SK-N-SH (cell line): ENCODE results near the gene MAP2. TPM values are rescaled to one million over a fixed set of nuclear protein-coding genes. Genes with fewer than 3 reads are reported as not detected.

Source experiments
- CTCF ChIA-PET: fragments of 300-600, 350-600 bp; formaldehyde crosslinking; extraction: SDS; loops from one replicate; lab custom pipeline; 2021; lab: Yijun Ruan, JAX
- POLR2A ChIA-PET: fragments of 350-600 bp; sonication (Branson Sonifier 250); formaldehyde crosslinking; extraction: SDS; loops from one replicate; lab custom pipeline; 2020; ENCODE audit warnings: antibody characterized with exemption, inconsistent platforms; lab: Yijun Ruan, JAX
- DNase-seq: peaks from one replicate; pipeline ENCODE4 v3.0.0; 2012
- H2AFZ ChIP-seq: fragments of 200-600 bp; sonication (generic); 2 replicates; pipeline ENCODE4 v1.8.1; 2016; ENCODE audit warnings: antibody characterized with exemption, mild to moderate bottlenecking, low read depth
- H3F3A ChIP-seq: fragments of 200-600 bp; sonication (generic); replicated peaks from 2 replicates; pipeline ENCODE3; 2016; ENCODE audit warnings: antibody characterized with exemption, mild to moderate bottlenecking; ENCODE audit not compliant: insufficient read depth
- H3K27ac ChIP-seq, 2 experiments: fragments of 200-500 bp in 1 of 2; fragments of 200-600 bp in 1 of 2; sonication (Bioruptor generic) in 1 of 2; sonication (generic), shearing (Covaris generic) in 1 of 2; 2 replicates each; pipeline versions ENCODE4 v1.5.1 to v1.6.1; 2014 to 2016; ENCODE audit warnings: low read depth in 2 of 2, inconsistent platforms in 1 of 2, low read length in 1 of 2, mild to moderate bottlenecking in 1 of 2, mixed read lengths in 1 of 2
- H3K27me3 ChIP-seq: fragments of 200-600 bp; sonication (generic), shearing (Covaris generic); 2 replicates; pipeline ENCODE4 v1.6.1; 2016; ENCODE audit warnings: mixed run types; ENCODE audit not compliant: insufficient read depth
- H3K36me3 ChIP-seq, 2 experiments: fragments of 200-500 bp in 1 of 2; fragments of 200-600 bp in 1 of 2; sonication (Bioruptor generic) in 1 of 2; sonication (generic) in 1 of 2; replicated peaks in 1 of 2; 2 replicates each; pipeline versions ENCODE3 to v1.5.1; 2014 to 2016; ENCODE audit warnings: low read length in 1 of 2, mild to moderate bottlenecking in 1 of 2; ENCODE audit not compliant: insufficient read depth in 2 of 2, control insufficient read depth in 1 of 2
- H3K4me1 ChIP-seq, 2 experiments: fragments of 200-500 bp in 1 of 2; fragments of 200-600 bp in 1 of 2; sonication (Bioruptor generic) in 1 of 2; sonication (generic), shearing (Covaris generic) in 1 of 2; 2 replicates each; pipeline versions ENCODE4 v1.5.1 to v1.6.1; 2014 to 2016; ENCODE audit warnings: low read depth in 1 of 2, low read length in 1 of 2, mixed run types in 1 of 2; ENCODE audit not compliant: insufficient read depth in 2 of 2, control insufficient read depth in 1 of 2
- H3K4me2 ChIP-seq: fragments of 200-600 bp; sonication (generic), shearing (Covaris generic); 2 replicates; pipeline ENCODE4 v1.6.1; 2017; ENCODE audit warnings: mixed run types
- H3K4me3 ChIP-seq, 2 experiments: fragments of 200-500 bp in 1 of 2; fragments of 200-600 bp in 1 of 2; sonication (Bioruptor generic) in 1 of 2; sonication (generic), shearing (Covaris generic) in 1 of 2; 2 replicates each; pipeline versions ENCODE4 v1.5.1 to v1.8.1; 2014 to 2016; ENCODE audit warnings: low read depth in 2 of 2, inconsistent platforms in 1 of 2, low read length in 1 of 2, mild to moderate bottlenecking in 1 of 2, mixed read lengths in 1 of 2, moderate library complexity in 1 of 2
- H3K79me2 ChIP-seq: fragments of 200-600 bp; sonication (generic); 2 replicates; pipeline ENCODE4 v1.8.1; 2017; ENCODE audit warnings: mild to moderate bottlenecking; ENCODE audit not compliant: insufficient read depth
- H3K9ac ChIP-seq: fragments of 200-600 bp; sonication (generic); 2 replicates; pipeline ENCODE4 v1.6.1; 2017; ENCODE audit warnings: mixed run types
- H3K9me2 ChIP-seq: fragments of 200-600 bp; sonication (generic); 2 replicates; pipeline ENCODE4 v1.6.1; 2017; ENCODE audit warnings: mixed run types
- H3K9me3 ChIP-seq: fragments of 200-600 bp; sonication (generic); 2 replicates; pipeline ENCODE4 v1.6.1; 2017; ENCODE audit warnings: mixed run types, mild to moderate bottlenecking, moderate library complexity
- H4K20me1 ChIP-seq: fragments of 200-600 bp; sonication (generic); 2 replicates; pipeline ENCODE4 v1.6.1; 2017; ENCODE audit warnings: mild to moderate bottlenecking, mixed run types; ENCODE audit not compliant: insufficient read depth
- CHD2 ChIP-seq: fragments of 150-350 bp; IDR thresholded peaks from 2 replicates; pipeline ENCODE4 v1.6.1; 2018; ENCODE audit warnings: low read length; ENCODE audit not compliant: partially characterized antibody
- EP300 ChIP-seq, 2 experiments: IDR thresholded peaks; 2 replicates each; pipeline versions ENCODE4 v1.4.0 to v1.6.1; 2012; ENCODE audit warnings: borderline replicate concordance in 1 of 2, low read depth in 1 of 2, low read length in 1 of 2
- GABPA ChIP-seq: IDR thresholded peaks from 2 replicates; pipeline ENCODE4 v1.4.0; 2012; ENCODE audit warnings: low read depth, mild to moderate bottlenecking
- GATA2 ChIP-seq: sonication (generic); formaldehyde crosslinking; IDR thresholded peaks from 2 replicates; pipeline ENCODE4 v1.5.0; 2020; ENCODE audit warnings: mild to moderate bottlenecking, missing genetic modification reagents
- IRF3 ChIP-seq: fragments of 150-350 bp; IDR thresholded peaks from 2 replicates; pipeline ENCODE4 v1.6.1; 2016; ENCODE audit warnings: mild to moderate bottlenecking, low read depth, low read length
- MEF2A ChIP-seq: IDR thresholded peaks from 2 replicates; pipeline ENCODE4 v1.4.0; 2012; ENCODE audit warnings: low read depth, borderline replicate concordance
- NFIC ChIP-seq: IDR thresholded peaks from 2 replicates; pipeline ENCODE4 v1.4.0; 2012; ENCODE audit warnings: borderline replicate concordance
- POLR2AphosphoS5 ChIP-seq: IDR thresholded peaks from 2 replicates; pipeline ENCODE4 v1.6.1; 2012; ENCODE audit warnings: low read depth, low read length
- RCOR1 ChIP-seq: fragments of 150-350 bp; IDR thresholded peaks from 2 replicates; pipeline ENCODE4 v1.6.1; 2017; ENCODE audit warnings: antibody characterized with exemption, low read length
- REST ChIP-seq: IDR thresholded peaks from 2 replicates; pipeline ENCODE4 v1.6.1; 2012; ENCODE audit warnings: mild to moderate bottlenecking, low read depth, low read length, moderate library complexity
- RFX5 ChIP-seq: IDR thresholded peaks from 2 replicates; pipeline ENCODE4 v1.6.1; 2012; ENCODE audit warnings: mild to moderate bottlenecking, improper control_type of control experiment, low read length
- TAF1 ChIP-seq: IDR thresholded peaks from 2 replicates; pipeline ENCODE4 v1.6.1; 2012; ENCODE audit warnings: low read depth, mild to moderate bottlenecking, low read length, moderate library complexity, borderline replicate concordance
- TCF12 ChIP-seq: IDR thresholded peaks from 2 replicates; pipeline ENCODE4 v1.4.0; 2012
- TEAD4 ChIP-seq: IDR thresholded peaks from 2 replicates; pipeline ENCODE4 v1.4.0; 2012; ENCODE audit warnings: mild to moderate bottlenecking, borderline replicate concordance; ENCODE audit not compliant: insufficient read depth
- USF1 ChIP-seq: IDR thresholded peaks from 2 replicates; pipeline ENCODE4 v1.4.0; 2012; ENCODE audit warnings: low read depth, borderline replicate concordance
- ZBTB33 ChIP-seq: IDR thresholded peaks from 2 replicates; pipeline ENCODE4 v1.4.0; 2012; ENCODE audit warnings: low read depth, borderline replicate concordance
- WGBS: methylation state at CpG from one replicate; pipeline ENCODE4 v1.1.6; 2017; ENCODE audit warnings: low lambda C conversion rate; 5-methylcytosine and 5-hydroxymethylcytosine counted together
- polyA plus RNA-seq, 3 experiments: library from polyadenylated mRNA; depleted of rRNA; stranded (reverse); fragments of >200 nt; gene quantifications; 2 replicates each; pipeline ENCODE4 v1.2.3, GENCODE V29; 2012

The MAP2 gene
- polyA plus RNA-seq, 1 of the 3 experiments (the other 2 are of a cell fraction), result 7.8 TPM

GRCh38 chr2:209766613-209767012 lies 342.8 kb downstream of the MAP2 start (continued):
- no peak for TF ChIP-seq IRF3
- TF ChIP-seq NFIC, result no peak
- TF ChIP-seq TEAD4, result no peak
- TF ChIP-seq, all 33 proteins: peak for 0

- no peaks in the 10 kb centered on the region for H3K36me3 ChIP-seq
- no peak overlapping the region for H3K4me2 ChIP-seq
- no peak overlapping the region for H3K9ac ChIP-seq
- H3K27me3 ChIP-seq, result no peaks in the 10 kb centered on the region; the same call in 1 of the 2 replicates
- no peaks in the 10 kb centered on the region; a peak in 1 of 4 replicates for H3K4me1 ChIP-seq
- TF ChIP-seq GATA2 (CRISPR knock-in tag), result no peak
- TF ChIP-seq TCF12, result no peak
- TF ChIP-seq IRF3, result no peak
- no peak for TF ChIP-seq MEF2A
- no peak for TF ChIP-seq EP300 (IDR thresholded peaks at IDR 0.05; ENCODE audit: borderline replicate concordance in 1 of 2, low read depth in 1 of 2, low read length in 1 of 2)
- TF ChIP-seq POLR2AphosphoS5, result no peak
- no peak for TF ChIP-seq GABPA
- TF ChIP-seq CHD2, result no peak
- TF ChIP-seq TAF1, result no peak
- no peak for TF ChIP-seq RCOR1
- no peak for TF ChIP-seq ZBTB33
- TF ChIP-seq RFX5, result no peak
- TF ChIP-seq USF1, result no peak
- no peak for TF ChIP-seq TEAD4
- TF ChIP-seq NFIC, result no peak
- TF ChIP-seq REST, result no peak
- no peaks in the 10 kb centered on the region for H3K9me3 ChIP-seq
- no peaks in the 10 kb centered on the region for H3F3A ChIP-seq
- no peaks in the 10 kb centered on the region for H4K20me1 ChIP-seq
- WGBS, result 20% methylated on average over 2 of the region's 2 CpGs
- H3K4me3 ChIP-seq, result no peak overlapping the region
- POLR2A ChIA-PET, result no interaction called here
- CTCF ChIA-PET, result interaction anchor here (0.9 kb wide), 1 partner anchor 54 kb away, joined by 3 read pairs; no protein-coding TSS in a partner anchor
- H2AFZ ChIP-seq, result no peak overlapping the region
- DNase-seq, result no peak
- H3K9me2 ChIP-seq, result no peaks in the 10 kb centered on the region
- H3K79me2 ChIP-seq, result no peaks in the 10 kb centered on the region
- H3K27ac ChIP-seq, result no peak overlapping the region
Measured at GRCh38 chr2:209767316-209767715, 343.5 kb downstream of the MAP2 start.
